Renal pelvis (tissue), 4 donors: ENCODE results near the gene DCUN1D4. TPM values are rescaled to one million over a fixed set of nuclear protein-coding genes. Genes with fewer than 3 reads are reported as not detected.

Experiments used
- DNase-seq: peaks from one replicate; pipeline ENCODE4 v3.0.0-alpha.2; 2013
- polyA plus RNA-seq, 3 donors: library from polyadenylated mRNA; unstranded; fragments of 120-200 nt; gene quantifications; one replicate each; pipeline ENCODE4 v1.2.1, GENCODE V29; 2013; ENCODE audit not compliant: insufficient read length in 3 of 3

The DCUN1D4 gene
- polyA plus RNA-seq, 3 donors, result 43.7 to 66.7 (median 60.2) TPM

DNA sequence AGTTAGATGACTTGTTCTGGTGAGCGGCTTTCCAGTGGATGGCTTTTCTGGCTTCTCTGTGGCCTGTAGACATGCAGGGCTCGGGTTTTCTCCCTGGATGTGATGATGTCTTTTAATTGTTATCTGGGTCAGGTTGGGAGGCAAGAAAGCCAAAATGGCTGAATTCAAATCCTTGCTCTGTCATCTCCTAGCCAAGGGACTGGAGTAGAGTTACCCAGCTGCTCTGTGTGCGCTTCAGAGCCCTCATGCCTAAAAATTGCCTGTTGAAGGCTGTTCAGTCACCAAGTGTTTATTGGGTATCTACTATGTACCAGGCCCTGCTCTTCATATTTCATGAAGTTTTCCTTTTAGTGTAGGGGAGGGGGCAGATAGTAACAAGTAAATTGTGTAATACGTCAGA, 7.3 kb downstream of the DCUN1D4 start:
- no peak for DNase-seq

GRCh38 chr4:51851090-51851936, 8.4 kb downstream of the DCUN1D4 start:
- DNase-seq, result no peak

GRCh38 chr4:51851937-51852290, 9.0 kb downstream of the DCUN1D4 start:
- no peak for DNase-seq

DNA sequence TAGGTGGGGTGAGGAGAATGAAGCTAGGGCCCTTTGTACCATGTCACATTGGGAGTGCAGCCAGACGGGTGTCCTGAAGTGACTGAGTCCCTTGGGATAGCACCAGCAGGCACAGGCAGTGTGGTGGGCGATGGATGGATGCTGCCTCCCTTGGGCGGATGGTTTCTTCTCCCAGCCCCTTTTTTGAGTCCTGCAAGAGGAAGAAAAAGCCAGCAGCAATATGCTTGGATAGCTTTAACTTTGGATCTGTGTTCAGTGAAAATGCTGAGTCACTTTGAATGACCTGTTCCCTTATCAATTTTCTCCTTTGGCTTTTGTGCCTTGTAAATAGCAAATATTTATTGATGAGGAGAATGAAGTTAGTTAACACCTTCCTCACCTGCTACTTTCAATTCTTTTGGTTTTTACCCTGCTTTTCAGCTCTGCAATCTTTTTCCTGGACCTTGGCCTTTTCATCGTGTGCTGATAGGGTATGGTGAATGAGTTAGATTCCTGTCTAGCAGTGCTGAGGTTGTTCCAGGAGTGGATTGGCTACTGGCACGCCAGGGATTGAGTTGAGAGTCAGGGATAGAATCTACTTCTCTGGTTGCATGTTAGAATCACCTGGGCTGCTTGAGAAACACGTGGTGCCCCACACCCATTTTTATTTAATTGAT, 10.2 kb downstream of the DCUN1D4 start:
- DNase-seq, result no peak

- DNase-seq, result no peak
Measured at GRCh38 chr4:51855270-51855669, 12.3 kb downstream of the DCUN1D4 start.

GRCh38 chr4:51855751-51856150, 12.8 kb downstream of the DCUN1D4 start:
- no peak for DNase-seq

GRCh38 chr4:51858605-51859202, 15.8 kb downstream of the DCUN1D4 start:
- DNase-seq, result no peak

GRCh38 chr4:51859476-51860031, 16.6 kb downstream of the DCUN1D4 start:
- no peak for DNase-seq

DNA sequence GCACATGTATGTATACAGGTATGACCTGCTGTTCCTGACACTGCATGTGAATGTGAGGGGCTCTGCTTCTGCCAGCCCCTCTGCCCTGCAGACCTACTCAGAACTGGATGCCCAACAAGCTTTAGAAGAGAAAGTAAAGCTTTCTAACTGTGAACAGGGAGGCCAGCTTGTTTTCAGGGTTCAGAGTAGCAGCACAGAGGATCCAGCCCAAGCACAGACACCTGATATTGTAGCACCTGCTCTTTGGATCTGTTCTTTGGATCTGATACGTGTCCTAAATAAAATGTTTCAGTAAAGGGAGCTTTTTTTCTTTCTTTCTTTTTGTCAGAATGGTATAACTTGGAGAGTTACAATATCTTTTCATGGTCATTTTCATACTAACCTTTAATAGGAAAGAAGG, 19.2 kb downstream of the DCUN1D4 start:
- no peak for DNase-seq

GRCh38 chr4:51862781-51863180, 19.8 kb downstream of the DCUN1D4 start:
- no peak for DNase-seq

DNA sequence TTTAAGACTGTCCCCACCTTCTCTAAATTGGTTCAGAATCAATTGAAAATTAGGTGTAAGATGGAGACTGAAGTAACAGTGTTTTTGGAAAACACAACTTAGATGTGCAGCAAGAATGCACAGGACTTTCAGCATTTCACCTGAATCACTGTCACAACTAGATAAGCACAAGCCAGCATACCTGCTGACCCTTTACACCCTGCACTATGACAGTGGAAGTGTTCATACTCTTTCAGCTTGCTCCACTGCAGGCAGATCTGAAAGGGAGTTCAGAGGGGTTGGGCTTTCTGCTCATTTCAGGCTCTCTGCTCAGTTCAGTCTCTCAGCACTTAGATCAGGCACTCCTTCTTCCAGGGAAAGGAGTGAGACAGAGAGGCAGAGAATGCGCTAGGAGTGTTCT, 22.8 kb downstream of the DCUN1D4 start:
- DNase-seq, result no peak

- no peak for DNase-seq
Measured at GRCh38 chr4:51866835-51867234, 23.9 kb downstream of the DCUN1D4 start.

- DNase-seq, result no peak
Measured at GRCh38 chr4:51867689-51868448, 24.9 kb downstream of the DCUN1D4 start.

- no peak for DNase-seq
Measured at GRCh38 chr4:51868449-51868847, 25.5 kb downstream of the DCUN1D4 start.

- DNase-seq, result no peak
Measured at GRCh38 chr4:51870441-51871188, 27.7 kb downstream of the DCUN1D4 start.

DNA sequence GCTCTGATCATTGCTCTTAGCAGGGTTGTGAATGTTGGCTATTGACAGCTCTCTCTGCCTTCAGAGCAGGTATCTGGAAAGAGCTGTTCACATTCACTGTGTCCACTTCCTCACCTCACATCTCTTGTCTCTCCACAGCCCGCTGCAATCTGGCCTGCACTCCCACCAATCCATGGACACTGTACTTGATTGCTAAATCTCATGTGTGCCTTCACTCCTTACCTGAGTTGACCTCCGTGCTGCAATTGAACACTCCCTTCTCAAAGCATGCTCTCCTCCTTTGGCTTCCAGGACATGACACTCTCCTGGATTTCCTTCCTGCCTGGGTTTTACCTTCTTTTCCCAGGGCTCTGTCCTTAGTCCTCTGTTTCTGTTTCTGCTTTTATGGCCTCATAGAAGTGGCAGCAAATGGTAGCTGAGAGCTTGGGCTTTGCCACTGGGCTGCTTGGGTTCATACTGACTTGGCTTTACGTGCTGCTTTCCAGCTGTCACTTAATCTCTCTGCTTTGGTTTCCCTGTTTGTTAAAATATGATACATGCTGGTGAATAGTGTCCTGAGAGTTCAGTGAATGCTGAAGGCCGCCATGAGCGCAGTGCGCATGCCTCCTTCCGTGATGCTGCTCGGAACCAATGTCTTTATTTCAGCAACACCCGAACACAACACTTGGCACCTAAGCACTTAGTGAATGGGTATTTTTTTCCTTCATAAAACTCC, 29.5 kb downstream of the DCUN1D4 start:
- no peak for DNase-seq

DNA sequence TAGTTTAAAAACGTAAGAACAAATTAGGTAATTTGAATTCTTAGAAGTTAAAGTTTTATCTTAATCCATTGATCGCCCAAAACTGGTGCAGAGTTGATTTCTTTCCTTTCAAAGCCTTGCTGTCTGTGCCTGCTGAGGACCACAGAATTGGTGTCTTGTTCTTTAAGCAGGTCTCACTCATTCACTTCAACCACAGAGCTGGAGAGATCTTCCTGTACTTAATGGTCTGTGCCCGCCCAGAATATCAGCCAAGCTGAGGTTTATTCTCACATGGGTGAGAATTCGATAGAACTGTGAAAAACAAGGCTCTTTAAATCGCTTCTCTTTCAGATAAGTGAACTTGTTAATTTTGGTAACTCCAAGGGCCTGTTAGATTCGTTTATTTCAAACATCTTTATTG, 31.6 kb downstream of the DCUN1D4 start:
- DNase-seq, result no peak

DNA sequence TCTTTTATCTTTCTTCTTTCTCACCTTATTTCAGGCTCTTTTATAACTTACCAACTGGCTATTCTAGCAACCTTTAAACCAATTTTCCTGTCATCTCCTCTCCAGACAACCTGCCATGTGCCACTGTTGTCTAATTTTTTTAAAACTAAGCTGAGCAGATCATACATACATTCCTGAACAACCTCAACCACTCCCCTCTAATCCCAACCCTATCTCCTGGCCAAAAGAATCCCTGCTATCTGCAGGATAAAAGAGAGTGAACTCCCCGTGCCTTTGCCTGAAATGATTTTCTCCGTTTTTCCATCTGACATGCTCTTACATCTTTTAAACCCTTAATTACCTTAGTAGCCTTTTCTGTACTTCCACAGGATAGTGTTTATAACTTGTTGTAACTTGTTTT, 35.5 kb downstream of the DCUN1D4 start:
- no peak for DNase-seq

GRCh38 chr4:51880016-51880915, 37.3 kb downstream of the DCUN1D4 start:
- DNase-seq, result no peak

DNA sequence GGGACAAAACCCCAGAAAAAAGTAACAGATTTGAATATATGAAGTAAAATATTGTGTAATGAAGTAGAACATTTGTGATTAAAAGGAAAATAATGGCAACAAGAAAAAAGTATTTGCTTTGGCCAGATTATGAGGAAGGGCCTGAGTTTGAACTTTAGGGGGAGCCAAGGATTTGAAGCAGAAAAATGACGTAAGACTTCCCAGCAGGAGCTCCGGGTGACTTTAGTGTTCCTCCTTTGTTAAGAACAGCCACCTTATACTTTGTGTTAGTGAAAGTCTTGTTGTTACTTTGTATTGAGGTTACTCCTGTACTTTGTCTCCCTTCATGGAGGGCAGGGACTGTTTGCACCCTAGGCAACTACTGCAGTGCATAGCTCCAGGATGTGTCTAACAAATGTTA, 41.1 kb downstream of the DCUN1D4 start:
- DNase-seq, result no peak
